Left lung (tissue), 10 donors: ENCODE data around the gene CHD1. TPM values are rescaled to one million over a fixed set of nuclear protein-coding genes. Genes with fewer than 3 reads are reported as not detected.

Experiments used
- ATAC-seq: fragments of 200-7000 bp; cut with Tn5 transposase; one replicate; pipeline ENCODE4 v1.9.1; 2020; ENCODE audit warnings: moderate library complexity
- DNase-seq, 4 donors: peaks; one replicate each; pipeline ENCODE4 v3.0.0-alpha.2; 2013 to 2020
- H3K27ac ChIP-seq, 2 donors: fragments of 200-600 bp; sonication (generic) in 1 of 2; one replicate each; pipeline versions ENCODE4 v1.5.0 to v1.8.0; 2020 to 2021
- H3K27me3 ChIP-seq, 2 donors: fragments of 200-600 bp; sonication (generic) in 1 of 2; one replicate each; pipeline versions ENCODE4 v1.5.0 to v1.8.0; 2020 to 2021
- H3K36me3 ChIP-seq, 2 donors: fragments of 200-600 bp; sonication (generic) in 1 of 2; one replicate each; pipeline versions ENCODE4 v1.5.0 to v1.8.0; 2020 to 2021
- H3K4me1 ChIP-seq, 2 donors: fragments of 200-600 bp; one replicate each; pipeline ENCODE4 v1.8.0; 2021
- H3K4me3 ChIP-seq, 2 donors: fragments of 200-600 bp; sonication (generic) in 1 of 2; one replicate each; pipeline versions ENCODE4 v1.5.0 to v1.8.0; 2020 to 2021; ENCODE audit warnings: mild to moderate bottlenecking in 1 of 2
- H3K9me3 ChIP-seq, 2 donors: fragments of 200-600 bp; sonication (generic) in 1 of 2; one replicate each; pipeline versions ENCODE4 v1.5.0 to v1.8.0; 2020 to 2021
- intact Hi-C, 2 donors: fragments of 100-400 bp; cut with DNase I; formaldehyde crosslinking; loops; one replicate each; pipeline versions ENCODE4 v1.11.2 to v1.14.2; 2022
- polyA plus RNA-seq, 6 donors: library from polyadenylated mRNA; unstranded; fragments of 120-200 nt; gene quantifications; one replicate each; pipeline ENCODE4 v1.2.1, GENCODE V29; 2013; ENCODE audit not compliant: insufficient read length in 6 of 6
- total RNA-seq, 2 donors: library from RNA; stranded (reverse); fragmentation: NEBNext Ultra II Directional; extraction: Animal tissue kit (Norgen Biotek cat#: 25700); gene quantifications; one replicate each; pipeline ENCODE4 v1.2.1, GENCODE V29; 2021
- TF ChIP-seq, protein P1 (sequence below), 2 donors: fragments of 200-600 bp; sonication (generic) in 1 of 2; IDR thresholded peaks; one replicate each; pipeline versions ENCODE4 v1.5.0 to v1.8.0; 2021; ENCODE audit warnings: antibody characterized with exemption in 2 of 2
- donor health status: DM: no; HTN: yes; CAD: no.
- donor health status: DM: no; HTN: no; CAD: no.

Gene CHD1
- total and polyA plus RNA-seq, 8 donors = 26.0 to 76.8 (median 64.0) TPM

DNA sequence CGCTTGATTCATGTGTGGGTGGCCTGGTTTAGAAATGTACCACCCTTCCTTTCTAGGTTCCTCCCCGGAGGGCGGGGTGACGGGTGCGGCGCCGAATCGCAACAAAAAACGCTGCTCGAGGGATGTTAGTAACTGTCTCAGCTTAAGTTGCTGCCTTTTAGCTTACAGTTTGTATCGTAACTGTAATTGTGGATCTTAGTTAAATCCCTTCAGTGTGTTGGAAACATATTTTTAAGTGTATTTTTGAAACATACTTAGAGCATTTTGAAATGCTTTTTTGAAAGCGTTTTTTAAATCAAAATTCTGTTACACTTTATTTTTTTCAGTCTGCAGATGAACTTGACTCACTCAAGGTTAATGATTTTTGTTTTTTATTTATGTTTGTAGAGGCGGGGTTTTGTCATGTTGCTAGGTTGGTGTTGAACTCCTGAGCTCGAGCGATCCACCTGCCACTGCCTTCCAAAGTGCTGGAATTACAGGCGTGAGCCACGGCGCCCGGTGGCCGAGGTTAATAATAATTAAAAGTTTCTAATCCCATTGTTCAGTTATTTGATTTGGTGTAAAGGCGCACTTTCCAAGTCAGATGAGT is 997 bp upstream of the CHD1 start:
- Histone ChIP-seq H3K27ac (peak overlapping the region; percentile 99 to 100), H3K27me3 (no peaks in the 10 kb centered on the region), H3K4me1 (peaks cover 23 to 74% of the 10 kb centered on the region in 2 donors), H3K36me3 (peaks cover 0 to 10% of the 10 kb centered on the region in 2 donors), H3K9me3 (no peaks in the 10 kb centered on the region), H3K4me3 (peak overlapping the region; percentile 84 to 85)
- TF ChIP-seq, protein P1, sequence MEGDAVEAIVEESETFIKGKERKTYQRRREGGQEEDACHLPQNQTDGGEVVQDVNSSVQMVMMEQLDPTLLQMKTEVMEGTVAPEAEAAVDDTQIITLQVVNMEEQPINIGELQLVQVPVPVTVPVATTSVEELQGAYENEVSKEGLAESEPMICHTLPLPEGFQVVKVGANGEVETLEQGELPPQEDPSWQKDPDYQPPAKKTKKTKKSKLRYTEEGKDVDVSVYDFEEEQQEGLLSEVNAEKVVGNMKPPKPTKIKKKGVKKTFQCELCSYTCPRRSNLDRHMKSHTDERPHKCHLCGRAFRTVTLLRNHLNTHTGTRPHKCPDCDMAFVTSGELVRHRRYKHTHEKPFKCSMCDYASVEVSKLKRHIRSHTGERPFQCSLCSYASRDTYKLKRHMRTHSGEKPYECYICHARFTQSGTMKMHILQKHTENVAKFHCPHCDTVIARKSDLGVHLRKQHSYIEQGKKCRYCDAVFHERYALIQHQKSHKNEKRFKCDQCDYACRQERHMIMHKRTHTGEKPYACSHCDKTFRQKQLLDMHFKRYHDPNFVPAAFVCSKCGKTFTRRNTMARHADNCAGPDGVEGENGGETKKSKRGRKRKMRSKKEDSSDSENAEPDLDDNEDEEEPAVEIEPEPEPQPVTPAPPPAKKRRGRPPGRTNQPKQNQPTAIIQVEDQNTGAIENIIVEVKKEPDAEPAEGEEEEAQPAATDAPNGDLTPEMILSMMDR (IDR thresholded peaks at IDR 0.05) = no peak
- ATAC-seq = peak; percentile 79
- no peak for DNase-seq
- intact Hi-C loops = no loop called here

DNA sequence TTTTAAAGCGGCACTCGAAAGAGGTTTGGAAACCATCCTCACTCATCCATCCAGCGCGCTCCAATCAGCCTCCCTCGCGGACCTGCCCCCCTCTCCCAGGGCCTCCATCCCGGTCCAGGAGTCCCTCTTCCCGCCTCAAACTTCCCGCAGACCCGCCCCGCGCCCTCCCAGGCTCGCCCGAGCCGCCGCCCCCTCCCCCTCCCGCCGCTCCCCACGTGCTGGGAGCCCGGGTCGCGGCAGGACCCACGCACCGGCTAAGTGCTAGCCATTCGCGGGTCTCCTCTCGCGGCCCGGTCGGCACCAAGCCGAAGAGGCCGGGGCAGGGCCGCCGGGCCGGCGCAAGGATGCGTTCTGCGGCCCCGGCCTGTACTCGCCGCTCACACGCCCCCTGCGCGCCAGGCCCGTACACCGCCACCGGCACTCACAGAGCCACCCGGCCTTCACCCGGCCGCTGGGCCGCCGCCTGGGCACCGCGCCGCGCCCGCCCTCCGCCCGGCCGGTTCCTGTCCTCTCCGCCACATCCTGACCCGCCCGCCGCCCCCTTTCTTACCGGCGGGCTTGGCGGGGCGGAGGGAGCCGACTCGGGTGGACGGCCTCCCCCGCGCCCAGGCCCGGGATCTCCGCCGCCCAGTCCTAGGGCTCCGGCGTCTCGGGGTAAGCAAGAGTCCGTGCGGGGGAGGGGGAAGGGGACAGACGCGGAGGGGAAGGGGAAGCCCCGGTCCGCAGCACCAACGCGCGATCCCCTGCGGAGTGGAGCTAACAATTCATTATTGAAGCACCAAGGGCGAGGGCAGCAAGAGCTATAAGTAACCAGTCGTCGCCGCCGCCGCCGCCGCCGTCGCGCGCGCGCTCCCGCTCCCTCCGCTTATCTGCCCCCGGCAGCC is 576 bp downstream of the CHD1 start:
- ATAC-seq (peak; percentile 44), DNase-seq (peak; percentile 71 to 89 (median 81))
- no peaks in the 10 kb centered on the region for H3K9me3 ChIP-seq
- H3K27ac ChIP-seq = peak overlapping the region; percentile 99 to 100
- H3K4me1 ChIP-seq = peaks cover 18 to 74% of the 10 kb centered on the region in 2 donors
- intact Hi-C loops = no loop called here
- peak overlapping the region; percentile 70 to 85 for H3K4me3 ChIP-seq
- no peaks in the 10 kb centered on the region for H3K27me3 ChIP-seq
- H3K36me3 ChIP-seq = peaks cover 0 to 25% of the 10 kb centered on the region in 2 donors
- TF ChIP-seq, protein P1 (IDR thresholded peaks at IDR 0.05) = no peak

DNA sequence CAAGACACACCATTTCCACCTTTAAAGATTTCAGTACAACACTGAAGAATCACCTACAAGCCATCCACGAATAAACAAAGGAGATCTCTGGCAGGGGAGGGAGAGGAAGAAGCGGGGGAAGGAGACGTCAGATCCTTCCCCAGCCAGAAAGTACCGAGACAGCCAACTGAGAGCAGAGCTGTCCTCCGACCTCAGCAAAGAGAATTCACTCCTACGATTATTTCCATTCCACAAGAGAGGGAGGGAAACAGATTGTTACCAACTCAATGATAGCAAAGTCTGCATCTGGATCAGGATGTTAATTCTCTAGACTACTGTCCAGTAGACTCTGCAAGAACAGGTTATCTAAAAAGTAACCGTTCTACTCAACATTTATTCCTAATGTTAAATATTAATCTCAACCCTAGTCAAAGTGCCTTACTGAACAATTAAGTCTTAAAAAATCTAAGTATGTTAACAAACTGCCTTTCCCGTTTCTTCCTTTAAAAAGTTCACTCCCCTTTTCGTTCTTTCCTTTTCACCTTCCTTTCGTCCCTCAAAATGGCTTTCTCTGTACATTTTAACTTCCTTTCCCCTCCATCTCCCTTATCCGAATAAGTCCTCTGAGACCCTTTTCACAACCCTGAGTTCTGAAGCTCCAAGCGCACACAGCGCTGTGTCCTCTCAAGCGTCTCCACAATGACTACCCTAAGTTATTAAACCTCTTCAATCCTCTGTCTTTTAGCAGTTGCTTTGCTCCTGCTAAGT is 1.4 kb downstream of the CHD1 start:
- peaks cover 18 to 73% of the 10 kb centered on the region in 2 donors for H3K4me1 ChIP-seq
- peak; percentile 15 for ATAC-seq
- peak overlapping the region; percentile 70 to 85 for H3K4me3 ChIP-seq
- peak in 2 of 4 donors; percentile 53 to 69 for DNase-seq
- H3K27me3 ChIP-seq = no peaks in the 10 kb centered on the region
- intact Hi-C loops = no loop called here
- H3K36me3 ChIP-seq = peaks cover 0 to 34% of the 10 kb centered on the region in 2 donors
- TF ChIP-seq, protein P1 (IDR thresholded peaks at IDR 0.05) = no peak
- H3K9me3 ChIP-seq = no peaks in the 10 kb centered on the region
- peak overlapping the region; percentile 99 to 100 for H3K27ac ChIP-seq

DNA sequence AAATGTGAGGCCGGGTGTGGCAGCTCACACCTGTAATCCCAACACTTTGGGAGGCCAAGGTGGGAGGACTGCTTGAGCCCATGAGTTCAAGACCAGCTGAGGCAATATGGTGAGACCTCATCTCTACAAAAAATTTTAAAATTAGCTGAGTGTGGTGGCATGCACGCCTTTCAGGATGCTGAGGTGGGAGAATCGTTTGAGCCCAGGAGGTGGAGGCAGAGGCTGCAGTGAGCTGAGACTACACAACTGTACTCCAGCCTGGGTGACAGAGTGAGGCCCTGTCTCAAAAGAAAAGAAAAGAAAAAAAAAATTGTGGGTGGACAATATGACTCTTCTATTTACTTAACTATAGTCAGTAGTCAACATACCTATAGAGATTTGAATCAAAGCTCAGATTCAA is 4.8 kb downstream of the CHD1 start:
- Histone ChIP-seq H3K27me3 (no peaks in the 10 kb centered on the region), H3K9me3 (no peaks in the 10 kb centered on the region), H3K36me3 (peaks cover 0 to 50% of the 10 kb centered on the region in 2 donors), H3K4me3 (no peak overlapping the region), H3K27ac (no peak overlapping the region), H3K4me1 (peaks cover 8 to 56% of the 10 kb centered on the region in 2 donors)
- intact Hi-C loops = no loop called here
- no peak for ATAC-seq
- DNase-seq = no peak
- TF ChIP-seq, protein P1 (IDR thresholded peaks at IDR 0.05) = no peak
